D721Med (cell line): ENCODE data around the gene SLC29A3.

ENCODE experiments used
- DNase-seq: peaks from one replicate; pipeline ENCODE4 v3.0.0; 2011; ENCODE audit warnings: low spot score; ENCODE audit not compliant: insufficient read length
- FAIRE-seq: peaks from 2 replicates; lab custom pipeline; 2011; peaks lifted over from hg19 to GRCh38; lab: Jason Lieb, UNC
- TF ChIP-seq, protein P1 (sequence below): IDR thresholded peaks from 2 replicates; pipeline ENCODE4 v1.5.1; 2012; ENCODE audit warnings: mild to moderate bottlenecking, control low read depth; ENCODE audit not compliant: insufficient read depth; ENCODE audit errors: missing control alignments

The SLC29A3 gene

DNA sequence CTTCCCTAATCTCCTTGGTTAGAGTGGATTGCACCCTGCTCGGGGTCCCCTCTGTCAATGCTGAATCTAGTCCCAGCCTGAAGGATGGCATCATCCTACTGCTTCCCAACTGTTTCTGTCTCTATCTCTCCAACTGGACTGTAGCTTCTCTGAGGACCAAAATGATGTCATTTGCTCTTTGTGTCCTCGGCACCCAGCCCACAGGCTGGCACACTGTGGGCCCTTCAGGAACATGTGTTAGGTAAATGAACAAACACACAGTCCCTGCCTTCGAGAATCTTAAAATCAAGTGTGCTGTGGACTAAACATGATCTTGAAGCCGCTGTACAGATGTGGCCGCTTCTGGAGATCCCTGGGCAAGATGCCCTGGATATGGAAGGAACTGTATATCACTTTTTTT lies 72.6 kb downstream of the SLC29A3 start:
- FAIRE-seq = no peak
- TF ChIP-seq, protein P1, sequence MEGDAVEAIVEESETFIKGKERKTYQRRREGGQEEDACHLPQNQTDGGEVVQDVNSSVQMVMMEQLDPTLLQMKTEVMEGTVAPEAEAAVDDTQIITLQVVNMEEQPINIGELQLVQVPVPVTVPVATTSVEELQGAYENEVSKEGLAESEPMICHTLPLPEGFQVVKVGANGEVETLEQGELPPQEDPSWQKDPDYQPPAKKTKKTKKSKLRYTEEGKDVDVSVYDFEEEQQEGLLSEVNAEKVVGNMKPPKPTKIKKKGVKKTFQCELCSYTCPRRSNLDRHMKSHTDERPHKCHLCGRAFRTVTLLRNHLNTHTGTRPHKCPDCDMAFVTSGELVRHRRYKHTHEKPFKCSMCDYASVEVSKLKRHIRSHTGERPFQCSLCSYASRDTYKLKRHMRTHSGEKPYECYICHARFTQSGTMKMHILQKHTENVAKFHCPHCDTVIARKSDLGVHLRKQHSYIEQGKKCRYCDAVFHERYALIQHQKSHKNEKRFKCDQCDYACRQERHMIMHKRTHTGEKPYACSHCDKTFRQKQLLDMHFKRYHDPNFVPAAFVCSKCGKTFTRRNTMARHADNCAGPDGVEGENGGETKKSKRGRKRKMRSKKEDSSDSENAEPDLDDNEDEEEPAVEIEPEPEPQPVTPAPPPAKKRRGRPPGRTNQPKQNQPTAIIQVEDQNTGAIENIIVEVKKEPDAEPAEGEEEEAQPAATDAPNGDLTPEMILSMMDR = no peak
- DNase-seq = no peak

GRCh38 chr10:71392292-71392691 lies 73.2 kb downstream of the SLC29A3 start:
- FAIRE-seq = no peak
- no peak for DNase-seq
- TF ChIP-seq, protein P1 = no peak

DNA sequence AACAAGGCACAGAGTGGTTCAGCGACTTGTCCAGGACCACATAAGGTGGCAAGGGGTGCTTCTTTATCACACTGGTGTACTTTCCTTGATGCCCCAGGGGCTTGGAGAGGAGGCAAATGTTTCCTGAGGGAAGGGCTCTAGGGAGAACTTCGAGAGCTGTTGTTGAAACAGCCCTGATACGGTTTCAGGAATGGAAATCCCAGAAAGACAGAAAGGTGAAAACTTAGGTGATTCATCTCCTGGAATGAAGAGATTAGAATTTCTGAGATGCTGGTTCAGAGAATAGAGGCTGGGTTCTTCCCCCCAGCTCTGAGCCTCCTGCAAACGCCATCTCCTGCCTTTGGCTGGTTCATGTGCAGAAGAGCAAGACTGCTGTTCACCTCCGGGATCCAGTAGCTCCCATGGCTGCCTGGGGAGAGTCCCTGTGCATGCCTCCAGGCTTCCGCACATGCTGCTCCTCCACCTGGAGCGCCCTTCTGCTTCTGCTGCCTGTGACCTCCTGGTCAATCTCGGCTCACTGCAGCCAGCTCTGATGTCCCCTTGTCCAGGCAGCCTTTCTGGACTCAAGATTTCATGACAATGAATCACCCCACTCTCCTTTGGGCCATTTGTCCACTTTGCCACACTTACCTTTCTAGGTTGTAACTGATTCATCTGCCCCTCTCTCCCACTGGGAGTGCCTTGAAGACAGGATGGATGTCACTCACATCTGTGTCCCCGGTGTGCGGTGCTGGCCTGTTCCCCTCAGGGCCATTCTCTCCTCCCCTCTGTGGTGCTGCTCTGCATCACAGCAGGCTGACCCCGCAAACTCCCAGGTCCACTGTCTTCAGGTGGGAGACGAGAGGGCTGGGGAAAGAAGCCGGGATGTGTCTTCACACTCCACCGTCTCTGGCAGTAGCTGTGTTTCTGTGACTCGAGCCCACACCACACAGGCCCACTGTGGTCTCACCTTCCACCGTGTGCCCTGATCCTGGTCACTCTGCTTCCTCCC lies 74.0 kb downstream of the SLC29A3 start:
- DNase-seq (no peak), FAIRE-seq (no peak)
- TF ChIP-seq, protein P1 = no peak

GRCh38 chr10:71393841-71394475 lies 74.9 kb downstream of the SLC29A3 start:
- TF ChIP-seq, protein P1 = no peak
- DNase-seq (no peak), FAIRE-seq (no peak)

DNA sequence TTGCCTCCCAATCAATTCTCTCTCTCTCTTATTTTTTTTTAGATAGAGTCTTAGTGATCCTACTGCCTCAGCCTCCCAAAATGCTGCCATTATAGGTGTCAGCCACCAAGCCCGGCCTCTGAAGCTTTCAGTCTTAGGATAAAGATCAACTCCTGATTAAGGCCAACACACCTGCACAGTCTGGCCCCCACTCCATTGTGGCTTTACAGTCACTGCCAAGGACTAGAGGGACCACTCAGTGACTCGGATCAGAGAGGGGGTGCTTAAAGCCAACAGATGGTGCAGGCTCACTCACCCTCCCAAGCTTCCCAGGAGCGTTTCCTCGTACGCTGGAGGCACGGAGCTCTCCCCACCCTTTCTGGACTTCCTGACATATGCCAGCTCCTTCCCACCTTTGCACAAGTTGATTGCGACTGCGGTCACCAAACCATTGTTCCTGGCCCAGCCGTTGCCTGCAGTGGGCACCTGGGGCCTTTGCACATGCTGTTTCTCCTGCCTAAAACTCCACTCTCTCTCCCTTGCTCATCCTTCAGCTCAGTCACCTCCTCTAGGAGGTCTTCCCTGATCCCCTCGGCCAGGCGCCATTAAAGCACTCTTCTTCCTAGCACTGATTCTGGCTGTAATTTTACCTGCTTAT lies 76.0 kb downstream of the SLC29A3 start:
- DNase-seq = no peak
- no peak for FAIRE-seq
- TF ChIP-seq, protein P1 = no peak

GRCh38 chr10:71395621-71396020 lies 76.6 kb downstream of the SLC29A3 start:
- no peak for FAIRE-seq
- DNase-seq = no peak
- TF ChIP-seq, protein P1 = no peak
